Limb (tissue), 2 donors: ENCODE measurements around the gene LRRC74B.
"Not testable (repeated sequence)": the region's sequence is repeated elsewhere in the genome, so short reads cannot be mapped to it uniquely, and the experiment has no call there.

Source experiments
- DNase-seq, 2 donors: peaks; one replicate each; pipeline ENCODE4 v3.0.0-alpha.2; 2016; ENCODE audit errors: extremely low spot score in 2 of 2

Gene LRRC74B

GRCh38 chr22:21031545-21032036, 14.2 kb upstream of the LRRC74B start:
- no peak for DNase-seq

GRCh38 chr22:21032037-21032867, 13.5 kb upstream of the LRRC74B start, which contains the start of gene SLC7A4:
Gene SLC7A4 (minus strand): TSS chr22:21032561. CDS start chr22:21031812, 749 bp downstream.
- DNase-seq: peak in 1 of 2 donors; percentile 56

- no peak for DNase-seq
These were observed 12.7 kb upstream of the LRRC74B start for GRCh38 chr22:21032868-21033688.

- no peak for DNase-seq
These were observed 11.9 kb upstream of the LRRC74B start for GRCh38 chr22:21033895-21034294.

GRCh38 chr22:21034989-21035388, 10.8 kb upstream of the LRRC74B start:
- no peak for DNase-seq

GRCh38 chr22:21038405-21038804, 7.3 kb upstream of the LRRC74B start:
- DNase-seq: no peak

- not testable (repeated sequence) for DNase-seq
These were observed 6.6 kb upstream of the LRRC74B start for GRCh38 chr22:21039158-21039557.

- no peak for DNase-seq
These were observed 3.8 kb upstream of the LRRC74B start for GRCh38 chr22:21041937-21042336.

- no peak for DNase-seq
These were observed 2.5 kb upstream of the LRRC74B start for GRCh38 chr22:21042978-21043859.

GRCh38 chr22:21043860-21044535, 1.7 kb upstream of the LRRC74B start:
- DNase-seq: no peak

- peak; percentile 8 to 53 for DNase-seq
These were observed 688 bp upstream of the LRRC74B start for GRCh38 chr22:21044931-21045584.

- DNase-seq: no peak
These were observed 1.4 kb downstream of the LRRC74B start for GRCh38 chr22:21047035-21047661.

GRCh38 chr22:21047730-21048129, 2.0 kb downstream of the LRRC74B start:
- no peak for DNase-seq

GRCh38 chr22:21048448-21048847, 2.7 kb downstream of the LRRC74B start:
- DNase-seq: not testable (repeated sequence)

- DNase-seq: not testable (repeated sequence)
These were observed 3.2 kb downstream of the LRRC74B start for GRCh38 chr22:21048965-21049364.

- DNase-seq: no peak
These were observed 5.5 kb downstream of the LRRC74B start for GRCh38 chr22:21051145-21051830.

- DNase-seq: no peak
These were observed 6.2 kb downstream of the LRRC74B start for GRCh38 chr22:21051831-21052400.

GRCh38 chr22:21052715-21053459, 7.1 kb downstream of the LRRC74B start:
- DNase-seq: no peak
